Measurements from ENCODE around the gene NME1.
A peak's percentile ranks its signal among the peaks of the same experiment; 100 is the strongest.

The NME1 gene

DNA sequence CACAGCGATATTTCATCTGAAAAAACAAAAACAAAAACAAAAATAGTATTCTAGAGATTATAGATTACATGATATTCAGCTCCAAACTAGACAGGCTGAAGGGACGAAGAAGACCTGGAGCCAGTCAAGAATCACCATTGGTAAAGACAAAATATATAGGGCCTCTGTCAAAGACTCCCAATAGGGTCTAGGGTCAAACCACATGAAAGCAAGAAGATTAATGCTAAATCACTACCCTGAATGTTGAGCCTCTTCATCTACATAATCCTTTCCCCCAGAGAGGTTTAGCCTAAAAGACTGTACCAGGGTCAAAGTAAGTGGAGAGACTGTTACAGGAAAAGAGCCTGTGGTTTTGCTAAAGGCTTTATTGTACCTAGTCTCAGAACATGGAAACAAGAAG, 10.8 kb upstream of the NME1 start:
- H3K4me2 ChIP-seq (ENCODE audit: low read length): no peak overlapping the region
- no peaks in the 10 kb centered on the region for H3K27me3 ChIP-seq (ENCODE audit: low read depth, low read length)
- H3K27ac ChIP-seq (ENCODE audit: low read length): no peak overlapping the region
- H3K79me2 ChIP-seq (ENCODE audit: low read length): no peaks in the 10 kb centered on the region
- TF ChIP-seq EZH2phosphoT487 (IDR thresholded peaks at IDR 0.05; ENCODE audit: low read depth): no peak
- TF ChIP-seq, protein P1, sequence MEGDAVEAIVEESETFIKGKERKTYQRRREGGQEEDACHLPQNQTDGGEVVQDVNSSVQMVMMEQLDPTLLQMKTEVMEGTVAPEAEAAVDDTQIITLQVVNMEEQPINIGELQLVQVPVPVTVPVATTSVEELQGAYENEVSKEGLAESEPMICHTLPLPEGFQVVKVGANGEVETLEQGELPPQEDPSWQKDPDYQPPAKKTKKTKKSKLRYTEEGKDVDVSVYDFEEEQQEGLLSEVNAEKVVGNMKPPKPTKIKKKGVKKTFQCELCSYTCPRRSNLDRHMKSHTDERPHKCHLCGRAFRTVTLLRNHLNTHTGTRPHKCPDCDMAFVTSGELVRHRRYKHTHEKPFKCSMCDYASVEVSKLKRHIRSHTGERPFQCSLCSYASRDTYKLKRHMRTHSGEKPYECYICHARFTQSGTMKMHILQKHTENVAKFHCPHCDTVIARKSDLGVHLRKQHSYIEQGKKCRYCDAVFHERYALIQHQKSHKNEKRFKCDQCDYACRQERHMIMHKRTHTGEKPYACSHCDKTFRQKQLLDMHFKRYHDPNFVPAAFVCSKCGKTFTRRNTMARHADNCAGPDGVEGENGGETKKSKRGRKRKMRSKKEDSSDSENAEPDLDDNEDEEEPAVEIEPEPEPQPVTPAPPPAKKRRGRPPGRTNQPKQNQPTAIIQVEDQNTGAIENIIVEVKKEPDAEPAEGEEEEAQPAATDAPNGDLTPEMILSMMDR (IDR thresholded peaks at IDR 0.05; ENCODE audit: low read depth, low read length): no peak
- no peak overlapping the region for H3K9ac ChIP-seq (ENCODE audit: low read length)
- no peaks in the 10 kb centered on the region for H3K36me3 ChIP-seq (replicated peaks; ENCODE audit: low read depth, low read length)
- no peak overlapping the region for H3K4me3 ChIP-seq (ENCODE audit: low read length)
- H2AFZ ChIP-seq (ENCODE audit: low read depth, low read length): no peak overlapping the region
- H3K4me1 ChIP-seq (ENCODE audit: low read length): peaks cover 3% of the 10 kb centered on the region
- H3K9me3 ChIP-seq (ENCODE audit: insufficient read depth, low read length): no peaks in the 10 kb centered on the region
- H4K20me1 ChIP-seq (ENCODE audit: insufficient read depth, low read length): no peaks in the 10 kb centered on the region

DNA sequence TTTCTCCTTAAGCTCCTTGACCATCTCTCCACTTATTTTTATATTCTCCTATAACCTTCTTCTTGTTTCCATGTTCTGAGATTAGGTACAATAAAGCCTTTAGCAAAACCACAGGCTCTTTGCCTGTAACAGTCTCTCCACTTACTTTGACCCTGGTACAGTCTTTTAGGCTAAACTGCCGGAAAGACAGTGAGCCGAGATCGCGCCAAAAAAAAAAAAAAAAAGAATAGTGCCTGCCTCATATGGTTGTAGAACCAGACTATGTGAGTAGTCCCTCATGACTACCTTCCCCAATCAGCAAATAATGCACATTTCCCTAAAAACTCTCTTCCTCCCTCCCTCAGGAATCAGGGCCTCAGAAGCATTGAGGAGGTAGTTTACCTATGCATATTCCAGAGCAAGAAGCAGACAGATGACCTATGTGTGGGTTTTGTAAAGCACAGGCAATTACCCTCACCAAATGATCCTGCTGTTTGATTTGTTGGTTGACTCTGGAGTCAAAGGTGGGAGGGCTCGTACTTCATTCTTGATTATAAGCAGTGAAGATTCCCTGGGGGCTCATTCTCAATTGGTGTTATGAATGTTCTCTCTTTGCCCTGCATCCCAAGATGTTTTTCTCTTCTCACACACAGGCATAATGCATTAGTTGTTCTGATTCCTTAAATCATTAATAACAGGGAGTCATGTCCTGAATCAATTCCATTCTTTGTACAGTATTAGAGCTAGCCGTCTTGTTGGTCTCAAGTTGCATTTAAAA, 8.9 kb upstream of the NME1 start:
- H3K27ac ChIP-seq (ENCODE audit: low read length): no peak overlapping the region
- H3K4me2 ChIP-seq (ENCODE audit: low read length): no peak overlapping the region
- H3K4me3 ChIP-seq (ENCODE audit: low read length): no peak overlapping the region
- H2AFZ ChIP-seq (ENCODE audit: low read depth, low read length): no peak overlapping the region
- H3K9me3 ChIP-seq (ENCODE audit: insufficient read depth, low read length): no peaks in the 10 kb centered on the region
- H3K9ac ChIP-seq (ENCODE audit: low read length): no peak overlapping the region
- H3K27me3 ChIP-seq (ENCODE audit: low read depth, low read length): no peaks in the 10 kb centered on the region
- peaks cover 7% of the 10 kb centered on the region for H3K4me1 ChIP-seq (ENCODE audit: low read length)
- no peak for TF ChIP-seq EZH2phosphoT487 (IDR thresholded peaks at IDR 0.05; ENCODE audit: low read depth)
- TF ChIP-seq, protein P1 (IDR thresholded peaks at IDR 0.05; ENCODE audit: low read depth, low read length): no peak
- H3K36me3 ChIP-seq (replicated peaks; ENCODE audit: low read depth, low read length): no peaks in the 10 kb centered on the region
- no peaks in the 10 kb centered on the region for H3K79me2 ChIP-seq (ENCODE audit: low read length)
- H4K20me1 ChIP-seq (ENCODE audit: insufficient read depth, low read length): no peaks in the 10 kb centered on the region

DNA sequence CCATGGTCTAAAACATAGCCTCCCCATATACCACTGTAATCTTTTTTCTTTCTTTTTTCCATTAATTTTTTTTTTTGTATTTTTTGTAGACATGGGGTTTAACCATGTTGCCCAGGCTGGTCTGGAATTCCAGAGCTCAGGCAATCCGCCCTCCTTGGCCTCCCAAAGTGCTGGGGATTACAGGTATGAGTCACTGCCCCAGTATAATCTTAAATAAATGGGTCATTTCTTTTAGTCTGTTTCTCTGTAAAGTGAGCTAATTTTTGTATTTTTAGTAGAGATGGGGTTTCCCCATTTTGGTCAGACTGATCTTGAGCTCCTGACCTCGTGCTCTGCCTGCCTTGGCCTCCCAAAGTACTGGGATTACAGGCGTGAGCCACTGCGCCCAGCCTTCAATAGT, 5.7 kb upstream of the NME1 start:
- Histone ChIP-seq H4K20me1 (ENCODE audit: insufficient read depth, low read length) (no peaks in the 10 kb centered on the region), H3K4me3 (ENCODE audit: low read length) (no peak overlapping the region), H3K4me2 (ENCODE audit: low read length) (peak overlapping the region; percentile 8; the same call in 1 of the 2 replicates), H3K79me2 (ENCODE audit: low read length) (no peaks in the 10 kb centered on the region), H3K27ac (ENCODE audit: low read length) (no peak overlapping the region), H3K9ac (ENCODE audit: low read length) (no peak overlapping the region), H3K36me3 (replicated peaks; ENCODE audit: low read depth, low read length) (no peaks in the 10 kb centered on the region), H3K9me3 (ENCODE audit: insufficient read depth, low read length) (no peaks in the 10 kb centered on the region), H3K27me3 (ENCODE audit: low read depth, low read length) (no peaks in the 10 kb centered on the region), H2AFZ (ENCODE audit: low read depth, low read length) (no peak overlapping the region), H3K4me1 (ENCODE audit: low read length) (peaks cover 11% of the 10 kb centered on the region)
- no peak for TF ChIP-seq EZH2phosphoT487 (IDR thresholded peaks at IDR 0.05; ENCODE audit: low read depth)
- TF ChIP-seq, protein P1 (IDR thresholded peaks at IDR 0.05; ENCODE audit: low read depth, low read length): no peak

DNA sequence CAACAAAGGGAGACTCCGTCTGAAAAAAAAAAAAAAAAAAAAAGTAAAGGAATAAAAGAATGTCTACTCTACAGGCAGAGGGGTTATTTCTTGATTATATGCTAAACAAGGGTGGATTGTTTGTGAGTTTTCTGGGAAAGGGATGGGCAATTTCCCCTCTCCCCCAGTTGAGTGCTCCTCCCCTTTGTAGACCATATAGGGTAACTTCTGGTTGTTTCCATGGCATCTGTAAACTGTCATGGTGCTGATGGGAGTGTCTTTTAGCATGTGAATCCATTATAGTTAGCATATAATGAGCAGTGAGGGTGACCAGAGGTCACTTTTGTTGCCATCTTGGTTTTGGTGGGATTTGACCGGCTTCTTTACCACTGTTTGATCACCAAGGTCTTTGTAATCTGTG, 4.2 kb upstream of the NME1 start:
- TF ChIP-seq, protein P1 (IDR thresholded peaks at IDR 0.05; ENCODE audit: low read depth, low read length): no peak
- TF ChIP-seq EZH2phosphoT487 (IDR thresholded peaks at IDR 0.05; ENCODE audit: low read depth): no peak
- Histone ChIP-seq H3K36me3 (replicated peaks; ENCODE audit: low read depth, low read length) (no peaks in the 10 kb centered on the region), H3K4me3 (ENCODE audit: low read length) (no peak overlapping the region), H4K20me1 (ENCODE audit: insufficient read depth, low read length) (no peaks in the 10 kb centered on the region), H3K27ac (ENCODE audit: low read length) (no peak overlapping the region), H2AFZ (ENCODE audit: low read depth, low read length) (no peak overlapping the region), H3K4me2 (ENCODE audit: low read length) (no peak overlapping the region), H3K79me2 (ENCODE audit: low read length) (peaks cover 8% of the 10 kb centered on the region), H3K9ac (ENCODE audit: low read length) (no peak overlapping the region), H3K4me1 (ENCODE audit: low read length) (peaks cover 13% of the 10 kb centered on the region), H3K9me3 (ENCODE audit: insufficient read depth, low read length) (no peaks in the 10 kb centered on the region), H3K27me3 (ENCODE audit: low read depth, low read length) (no peaks in the 10 kb centered on the region)
